Naive B cell (primary cell): ENCODE results near the gene B9D1. TPM values are rescaled to one million over a fixed set of nuclear protein-coding genes. Genes with fewer than 3 reads are reported as not detected.

Experiments
- ATAC-seq, 2 donors: fragments of 150-1000 bp; cut with Tn5 transposase; 2 replicates each; pipeline ENCODE4 v1.10.0; 2021; ENCODE audit warnings: low read depth in 2 of 2, mild to moderate bottlenecking in 2 of 2, moderate library complexity in 2 of 2
- DNase-seq: peaks from one replicate; pipeline ENCODE4 v3.0.0; 2022
- H3K27ac Mint-ChIP-seq, 6 donors: one replicate each; pipeline ENCODE4 v1.8.0; 2020 to 2022; ENCODE audit warnings: mild to moderate bottlenecking in 6 of 6, mixed read lengths in 6 of 6, moderate library complexity in 5 of 6, inconsistent platforms in 2 of 6
- H3K27me3 Mint-ChIP-seq, 3 donors: one replicate each; pipeline ENCODE4 v1.8.0; 2021 to 2022; ENCODE audit warnings: mixed read lengths in 3 of 3, mild to moderate bottlenecking in 1 of 3
- H3K36me3 Mint-ChIP-seq, 2 donors: one replicate each; pipeline ENCODE4 v1.8.0; 2020 to 2022; ENCODE audit warnings: mixed read lengths in 2 of 2, inconsistent platforms in 1 of 2, mild to moderate bottlenecking in 1 of 2
- H3K4me1 Mint-ChIP-seq, 3 donors: one replicate each; pipeline ENCODE4 v1.8.0; 2020 to 2022; ENCODE audit warnings: mixed read lengths in 3 of 3, inconsistent platforms in 1 of 3, mild to moderate bottlenecking in 1 of 3, moderate library complexity in 1 of 3
- H3K4me3 Mint-ChIP-seq, 8 donors: one replicate each; pipeline ENCODE4 v1.8.0; 2020 to 2022; ENCODE audit warnings: mild to moderate bottlenecking in 8 of 8, mixed read lengths in 8 of 8, moderate library complexity in 8 of 8, inconsistent platforms in 2 of 8
- H3K9me3 Mint-ChIP-seq, 7 donors: one replicate each; pipeline ENCODE4 v1.8.0; 2020 to 2022; ENCODE audit warnings: mixed read lengths in 7 of 7, mild to moderate bottlenecking in 5 of 7, inconsistent platforms in 2 of 7, moderate library complexity in 1 of 7
- polyA plus RNA-seq, 6 donors: library from polyadenylated mRNA; unstranded; fragments of 300-500 nt; fragmentation: Illumina TruSeq; gene quantifications; one replicate each; pipeline ENCODE4 v1.2.3, GENCODE V29; 2021; ENCODE audit warnings: low read depth in 6 of 6

The B9D1 gene
- polyA plus RNA-seq, 6 donors from 2014 or later = 1.2 to 4.1 (median 1.6) TPM

- DNase-seq (no peak), ATAC-seq (no peak)
- peaks cover 0 to 7% (median 0%) of the 10 kb centered on the region in 3 donors for H3K4me1 Mint-ChIP-seq
- H3K27me3 Mint-ChIP-seq = peaks cover 8 to 19% (median 10%) of the 10 kb centered on the region in 3 donors
- no peak overlapping the region for H3K4me3 Mint-ChIP-seq
- H3K9me3 Mint-ChIP-seq = peaks cover 0 to 14% (median 10%) of the 10 kb centered on the region in 7 donors
- H3K27ac Mint-ChIP-seq = no peak overlapping the region
- H3K36me3 Mint-ChIP-seq = peaks cover 4 to 22% of the 10 kb centered on the region in 2 donors
Observed at GRCh38 chr17:19320876-19321275, 41.6 kb downstream of the B9D1 start.

- ATAC-seq (no peak), DNase-seq (no peak)
- Mint-ChIP-seq H3K4me1 (peaks cover 0 to 7% (median 0%) of the 10 kb centered on the region in 3 donors), H3K27ac (no peak overlapping the region), H3K27me3 (peaks cover 8 to 23% (median 14%) of the 10 kb centered on the region in 3 donors), H3K36me3 (peaks cover 7 to 14% of the 10 kb centered on the region in 2 donors), H3K4me3 (no peak overlapping the region), H3K9me3 (peaks cover 0 to 5% (median 2%) of the 10 kb centered on the region in 7 donors)
Observed at GRCh38 chr17:19319771-19320505, 42.6 kb downstream of the B9D1 start.

GRCh38 chr17:19318611-19319010 lies 43.9 kb downstream of the B9D1 start:
- ATAC-seq = no peak
- Mint-ChIP-seq H3K4me1 (peaks cover 0 to 7% (median 0%) of the 10 kb centered on the region in 3 donors), H3K27ac (peak overlapping the region in 1 of 6 donors; percentile 39), H3K4me3 (no peak overlapping the region), H3K27me3 (peaks cover 17 to 29% (median 17%) of the 10 kb centered on the region in 3 donors), H3K36me3 (peaks cover 16 to 24% of the 10 kb centered on the region in 2 donors), H3K9me3 (no peaks in the 10 kb centered on the region)
- no peak for DNase-seq

GRCh38 chr17:19317359-19318095 lies 45.0 kb downstream of the B9D1 start:
- Mint-ChIP-seq H3K27ac (peak overlapping the region in 1 of 6 donors; percentile 32), H3K36me3 (peaks cover 19 to 20% of the 10 kb centered on the region in 2 donors), H3K27me3 (peaks cover 17 to 36% (median 17%) of the 10 kb centered on the region in 3 donors), H3K9me3 (no peaks in the 10 kb centered on the region), H3K4me3 (peak overlapping the region in 1 of 8 donors; percentile 58), H3K4me1 (peaks cover 0 to 7% (median 0%) of the 10 kb centered on the region in 3 donors)
- DNase-seq (no peak), ATAC-seq (peak; percentile 83 to 98)

- no peak overlapping the region for H3K4me3 Mint-ChIP-seq
- H3K4me1 Mint-ChIP-seq = peaks cover 0 to 7% (median 0%) of the 10 kb centered on the region in 3 donors
- H3K9me3 Mint-ChIP-seq = no peaks in the 10 kb centered on the region
- DNase-seq = no peak
- no peak for ATAC-seq
- peaks cover 17 to 40% (median 20%) of the 10 kb centered on the region in 3 donors for H3K27me3 Mint-ChIP-seq
- H3K36me3 Mint-ChIP-seq = peaks cover 20 to 23% of the 10 kb centered on the region in 2 donors
- H3K27ac Mint-ChIP-seq = peak overlapping the region in 3 of 6 donors; percentile 15 to 72 (median 32)
Observed at GRCh38 chr17:19316761-19317358, 45.7 kb downstream of the B9D1 start.

- ATAC-seq (no peak), DNase-seq (no peak)
- Mint-ChIP-seq H3K27ac (peak overlapping the region in 1 of 6 donors; percentile 41), H3K9me3 (no peaks in the 10 kb centered on the region), H3K36me3 (peaks cover 15 to 20% of the 10 kb centered on the region in 2 donors), H3K27me3 (peaks cover 9 to 32% (median 21%) of the 10 kb centered on the region in 3 donors), H3K4me1 (peaks cover 0 to 8% (median 0%) of the 10 kb centered on the region in 3 donors), H3K4me3 (no peak overlapping the region)
Observed at GRCh38 chr17:19315104-19315503, 47.4 kb downstream of the B9D1 start.

- Mint-ChIP-seq H3K36me3 (peaks cover 15 to 20% of the 10 kb centered on the region in 2 donors), H3K27ac (peak overlapping the region in 2 of 6 donors; percentile 60 to 88), H3K4me3 (peak overlapping the region in 2 of 8 donors; percentile 23 to 58), H3K27me3 (peaks cover 9 to 37% (median 21%) of the 10 kb centered on the region in 3 donors), H3K4me1 (peaks cover 0 to 16% (median 0%) of the 10 kb centered on the region in 3 donors), H3K9me3 (no peaks in the 10 kb centered on the region)
- no peak for DNase-seq
- no peak for ATAC-seq
Observed at GRCh38 chr17:19313746-19314651, 48.5 kb downstream of the B9D1 start.

GRCh38 chr17:19313066-19313745 lies 49.3 kb downstream of the B9D1 start:
- no peak overlapping the region for H3K4me3 Mint-ChIP-seq
- H3K9me3 Mint-ChIP-seq = no peaks in the 10 kb centered on the region
- peaks cover 4 to 20% (median 4%) of the 10 kb centered on the region in 3 donors for H3K4me1 Mint-ChIP-seq
- H3K36me3 Mint-ChIP-seq = peaks cover 15 to 20% of the 10 kb centered on the region in 2 donors
- H3K27ac Mint-ChIP-seq = peak overlapping the region in 2 of 6 donors; percentile 19 to 60
- H3K27me3 Mint-ChIP-seq = peaks cover 9 to 32% (median 17%) of the 10 kb centered on the region in 3 donors
- DNase-seq (no peak), ATAC-seq (no peak)

GRCh38 chr17:19312406-19312805 lies 50.1 kb downstream of the B9D1 start:
- H3K36me3 Mint-ChIP-seq = peaks cover 15 to 20% of the 10 kb centered on the region in 2 donors
- peaks cover 9 to 32% (median 17%) of the 10 kb centered on the region in 3 donors for H3K27me3 Mint-ChIP-seq
- no peaks in the 10 kb centered on the region for H3K9me3 Mint-ChIP-seq
- DNase-seq (no peak), ATAC-seq (no peak)
- peaks cover 9 to 26% (median 12%) of the 10 kb centered on the region in 3 donors for H3K4me1 Mint-ChIP-seq
- H3K27ac Mint-ChIP-seq = peak overlapping the region in 2 of 6 donors; percentile 34 to 47
- H3K4me3 Mint-ChIP-seq = no peak overlapping the region

- Mint-ChIP-seq H3K4me1 (peaks cover 12 to 26% (median 16%) of the 10 kb centered on the region in 3 donors), H3K9me3 (no peaks in the 10 kb centered on the region), H3K27me3 (peaks cover 9 to 32% (median 17%) of the 10 kb centered on the region in 3 donors), H3K27ac (peak overlapping the region in 1 of 6 donors; percentile 21), H3K4me3 (no peak overlapping the region), H3K36me3 (peaks cover 15 to 20% of the 10 kb centered on the region in 2 donors)
- no peak for ATAC-seq
- DNase-seq = no peak
Observed at GRCh38 chr17:19311421-19312215, 50.9 kb downstream of the B9D1 start.

- Mint-ChIP-seq H3K27ac (no peak overlapping the region), H3K4me1 (peaks cover 18 to 32% (median 22%) of the 10 kb centered on the region in 3 donors), H3K4me3 (no peak overlapping the region), H3K36me3 (peaks cover 15 to 17% of the 10 kb centered on the region in 2 donors), H3K9me3 (no peaks in the 10 kb centered on the region), H3K27me3 (peaks cover 9 to 32% (median 18%) of the 10 kb centered on the region in 3 donors)
- no peak for ATAC-seq
- no peak for DNase-seq
Observed at GRCh38 chr17:19311016-19311415, 51.5 kb downstream of the B9D1 start.
